ENCODE data around the gene TRIP10. TPM values are rescaled to one million over a fixed set of nuclear protein-coding genes. Genes with fewer than 3 reads are reported as not detected.
A peak's percentile ranks its signal among the peaks of the same experiment; 100 is the strongest.

Gene TRIP10
- total and polyA plus RNA-seq, 4 donors = 60.8 to 97.3 (median 79.8) TPM

GRCh38 chr19:6735181-6735911 lies 4.1 kb upstream of the TRIP10 start:
- no peak for TF ChIP-seq CTCF (IDR thresholded peaks at IDR 0.05; ENCODE audit: control extremely low read depth, extremely low read depth)
- Histone ChIP-seq H3K4me1 (ENCODE audit: control insufficient read depth in 5 of 5, insufficient read depth in 5 of 5, low read length in 5 of 5) (peaks cover 0 to 31% (median 11%) of the 10 kb centered on the region in 5 donors), H3K36me3 (ENCODE audit: control insufficient read depth in 4 of 4, insufficient read depth in 4 of 4, low read length in 4 of 4) (peaks cover 0 to 27% (median 3%) of the 10 kb centered on the region in 4 donors), H3K4me3 (no peak overlapping the region), H3K9me3 (ENCODE audit: control insufficient read depth in 4 of 4, insufficient read depth in 3 of 4, low read length in 3 of 4) (peaks cover 0 to 2% (median 0%) of the 10 kb centered on the region in 4 donors), H3K27ac (ENCODE audit: low read depth in 1 of 2, low read length in 1 of 2) (no peak overlapping the region), H3K9ac (ENCODE audit: insufficient read depth in 1 of 2, low read length in 2 of 2) (peak overlapping the region in 1 of 2 donors; percentile 33), H3K27me3 (ENCODE audit: control insufficient read depth in 3 of 3, insufficient read depth in 3 of 3, low read length in 2 of 3) (no peaks in the 10 kb centered on the region)
- WGBS, 2 donors = 69 to 80% methylated on average over 15 of the region's 15 CpGs
- DNase-seq (no peak), ATAC-seq (ENCODE audit: insufficient read depth, low FRiP score) (no peak)

- H3K4me3 ChIP-seq = peak overlapping the region; percentile 72
- peak; percentile 31 for TF ChIP-seq CTCF (IDR thresholded peaks at IDR 0.05; ENCODE audit: control extremely low read depth, extremely low read depth)
- DNase-seq = peak; percentile 88 to 91 (median 91)
- ATAC-seq (ENCODE audit: insufficient read depth, low FRiP score) = no peak
- H3K36me3 ChIP-seq (ENCODE audit: control insufficient read depth in 4 of 4, insufficient read depth in 4 of 4, low read length in 4 of 4) = peaks cover 0 to 21% (median 3%) of the 10 kb centered on the region in 4 donors
- peaks cover 0 to 2% (median 0%) of the 10 kb centered on the region in 4 donors for H3K9me3 ChIP-seq (ENCODE audit: control insufficient read depth in 4 of 4, insufficient read depth in 3 of 4, low read length in 3 of 4)
- H3K27me3 ChIP-seq (ENCODE audit: control insufficient read depth in 3 of 3, insufficient read depth in 3 of 3, low read length in 2 of 3) = no peaks in the 10 kb centered on the region
- peak overlapping the region; percentile 93 to 94 for H3K27ac ChIP-seq (ENCODE audit: low read depth in 1 of 2, low read length in 1 of 2)
- H3K9ac ChIP-seq (ENCODE audit: insufficient read depth in 1 of 2, low read length in 2 of 2) = peak overlapping the region; percentile 33 to 37
- WGBS, 2 donors = 25 to 26% methylated on average over 25 of the region's 25 CpGs
- peaks cover 0 to 35% (median 11%) of the 10 kb centered on the region in 5 donors for H3K4me1 ChIP-seq (ENCODE audit: control insufficient read depth in 5 of 5, insufficient read depth in 5 of 5, low read length in 5 of 5)
These were observed 3.1 kb upstream of the TRIP10 start for GRCh38 chr19:6736169-6736916.

GRCh38 chr19:6736917-6737283 lies 2.6 kb upstream of the TRIP10 start:
- DNase-seq (no peak), ATAC-seq (ENCODE audit: insufficient read depth, low FRiP score) (no peak)
- Histone ChIP-seq H3K27me3 (ENCODE audit: control insufficient read depth in 3 of 3, insufficient read depth in 3 of 3, low read length in 2 of 3) (no peaks in the 10 kb centered on the region), H3K27ac (ENCODE audit: low read depth in 1 of 2, low read length in 1 of 2) (peak overlapping the region; percentile 93 to 94), H3K9me3 (ENCODE audit: control insufficient read depth in 4 of 4, insufficient read depth in 3 of 4, low read length in 3 of 4) (peaks cover 0 to under 1% (median 0%) of the 10 kb centered on the region in 4 donors), H3K4me1 (ENCODE audit: control insufficient read depth in 5 of 5, insufficient read depth in 5 of 5, low read length in 5 of 5) (peaks cover 0 to 39% (median 11%) of the 10 kb centered on the region in 5 donors), H3K4me3 (peak overlapping the region; percentile 72), H3K36me3 (ENCODE audit: control insufficient read depth in 4 of 4, insufficient read depth in 4 of 4, low read length in 4 of 4) (peaks cover 0 to 18% (median 3%) of the 10 kb centered on the region in 4 donors), H3K9ac (ENCODE audit: insufficient read depth in 1 of 2, low read length in 2 of 2) (peak overlapping the region in 1 of 2 donors; percentile 37)
- 0% methylated on average over 16 of the region's 16 CpGs for WGBS, 2 donors
- no peak for TF ChIP-seq CTCF (IDR thresholded peaks at IDR 0.05; ENCODE audit: control extremely low read depth, extremely low read depth)

All from lung (tissue), 12 donors.